Mammary epithelial cell (primary cell): ENCODE results near the gene SPIB.

Experiments used
- EZH2 ChIP-seq: IDR thresholded peaks from 2 replicates; pipeline ENCODE4 v1.6.1; 2012; ENCODE audit warnings: low read length, inconsistent platforms, borderline replicate concordance
- TF ChIP-seq, protein P1 (sequence below), 2 donors: IDR thresholded peaks in 1 of 2; conservative IDR thresholded peaks in 1 of 2; 2 replicates each; pipeline ENCODE4 v1.5.1; 2011 to 2012; ENCODE audit warnings: inconsistent platforms in 2 of 2, low read length in 2 of 2, mild to moderate bottlenecking in 2 of 2, control low read depth in 1 of 2, low read depth in 1 of 2; ENCODE audit not compliant: insufficient read depth in 1 of 2; ENCODE audit errors: extremely low read depth in 1 of 2

DNA sequence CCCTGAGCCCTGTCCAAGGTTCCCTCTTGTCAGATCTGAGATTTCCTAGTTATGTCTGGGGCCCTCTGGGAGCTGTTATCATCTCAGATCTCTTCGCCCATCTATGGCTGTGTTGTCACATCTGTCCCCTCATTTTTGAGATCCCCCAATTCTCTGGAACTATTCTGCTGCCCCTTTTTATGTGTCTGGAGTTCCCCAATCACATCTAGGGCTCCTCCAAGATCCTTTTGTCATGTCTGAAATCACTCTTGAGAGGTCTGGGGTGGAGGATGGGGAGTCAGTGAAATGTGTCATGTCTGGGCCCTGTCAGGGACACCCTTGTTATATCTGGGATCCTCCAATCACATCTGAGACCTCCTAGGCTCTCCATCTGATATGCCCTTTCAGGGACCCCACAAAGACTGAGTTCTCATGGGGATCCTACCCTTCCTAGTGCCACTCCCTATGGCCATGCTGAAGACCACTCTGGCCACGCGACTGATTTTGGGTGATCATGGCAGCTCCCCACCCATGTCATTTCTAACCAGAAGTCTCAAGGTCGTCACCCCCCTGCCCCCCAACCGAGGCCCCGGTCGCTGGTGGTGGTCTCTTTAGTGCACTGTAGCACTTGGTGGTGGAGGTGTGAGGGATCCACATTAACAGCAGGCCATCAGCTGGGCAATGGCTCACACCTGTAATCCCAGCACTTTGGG is 10.2 kb downstream of the SPIB start:
- TF ChIP-seq, protein P1, sequence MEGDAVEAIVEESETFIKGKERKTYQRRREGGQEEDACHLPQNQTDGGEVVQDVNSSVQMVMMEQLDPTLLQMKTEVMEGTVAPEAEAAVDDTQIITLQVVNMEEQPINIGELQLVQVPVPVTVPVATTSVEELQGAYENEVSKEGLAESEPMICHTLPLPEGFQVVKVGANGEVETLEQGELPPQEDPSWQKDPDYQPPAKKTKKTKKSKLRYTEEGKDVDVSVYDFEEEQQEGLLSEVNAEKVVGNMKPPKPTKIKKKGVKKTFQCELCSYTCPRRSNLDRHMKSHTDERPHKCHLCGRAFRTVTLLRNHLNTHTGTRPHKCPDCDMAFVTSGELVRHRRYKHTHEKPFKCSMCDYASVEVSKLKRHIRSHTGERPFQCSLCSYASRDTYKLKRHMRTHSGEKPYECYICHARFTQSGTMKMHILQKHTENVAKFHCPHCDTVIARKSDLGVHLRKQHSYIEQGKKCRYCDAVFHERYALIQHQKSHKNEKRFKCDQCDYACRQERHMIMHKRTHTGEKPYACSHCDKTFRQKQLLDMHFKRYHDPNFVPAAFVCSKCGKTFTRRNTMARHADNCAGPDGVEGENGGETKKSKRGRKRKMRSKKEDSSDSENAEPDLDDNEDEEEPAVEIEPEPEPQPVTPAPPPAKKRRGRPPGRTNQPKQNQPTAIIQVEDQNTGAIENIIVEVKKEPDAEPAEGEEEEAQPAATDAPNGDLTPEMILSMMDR (conservative IDR thresholded peaks at IDR 0.05 in 1 of 2, IDR thresholded peaks at IDR 0.05 in 1 of 2; ENCODE audit: extremely low read depth in 1 of 2, insufficient read depth in 1 of 2, low read depth in 1 of 2, low read length in 2 of 2) = no peak
- no peak for TF ChIP-seq EZH2
